ENCODE results near the gene KCNMB3. TPM values are rescaled to one million over a fixed set of nuclear protein-coding genes. Genes with fewer than 3 reads are reported as not detected.

Gene KCNMB3
- total and polyA plus RNA-seq, 2 of the 13 experiments (the other 11 are each of a cell fraction or from before 2014, with no cell fraction given) = 4.3 to 7.1 TPM

GRCh38 chr3:179260949-179261765, 10.2 kb upstream of the KCNMB3 start (continued):
- peak; percentile 65 for TF ChIP-seq YEATS4 (CRISPR knock-in tag; IDR thresholded peaks at IDR 0.05; ENCODE audit: borderline replicate concordance)
- TF ChIP-seq ATF7-NPFF (CRISPR knock-in tag; IDR thresholded peaks at IDR 0.05; ENCODE audit: low read depth) = 0 out of 2 replicates have a peak, but pooled peaks have one; percentile 60
- peak; percentile 89 for TF ChIP-seq ZNF547 (CRISPR knock-in tag; IDR thresholded peaks at IDR 0.05)
- no peak for TF ChIP-seq RARG (CRISPR knock-in tag; IDR thresholded peaks at IDR 0.05; ENCODE audit: low read depth)
- TF ChIP-seq SIX4 (CRISPR knock-in tag; IDR thresholded peaks at IDR 0.05) = no peak
- TF ChIP-seq STAG1 (CRISPR knock-in tag; IDR thresholded peaks at IDR 0.05) = no peak
- no peak; the same call in 1 of the 2 replicates for TF ChIP-seq ZNF558 (CRISPR knock-in tag; IDR thresholded peaks at IDR 0.05; ENCODE audit: borderline replicate concordance)
- TF ChIP-seq DR1 (CRISPR knock-in tag; IDR thresholded peaks at IDR 0.05) = no peak
- TF ChIP-seq PATZ1 (CRISPR knock-in tag; IDR thresholded peaks at IDR 0.05) = peak; percentile 37; the same call in 1 of the 2 replicates
- no peak for TF ChIP-seq NR0B2 (CRISPR knock-in tag; IDR thresholded peaks at IDR 0.05)
- TF ChIP-seq ZNF30 (CRISPR knock-in tag; IDR thresholded peaks at IDR 0.05) = no peak
- TF ChIP-seq ZMAT5 (CRISPR knock-in tag; IDR thresholded peaks at IDR 0.05; ENCODE audit: borderline replicate concordance, low read depth) = no peak
- 0 out of 2 replicates have a peak, but pooled peaks have one; percentile 46 for TF ChIP-seq TERF1 (CRISPR knock-in tag; IDR thresholded peaks at IDR 0.05)
- no peak for TF ChIP-seq ZHX2 (IDR thresholded peaks at IDR 0.05; ENCODE audit: low read depth)
- peak; percentile 68; the same call in 1 of the 2 replicates for TF ChIP-seq ZHX2 (CRISPR knock-in tag; IDR thresholded peaks at IDR 0.05; ENCODE audit: borderline replicate concordance)
- 0 out of 2 replicates have a peak, but pooled peaks have one; percentile 37 for TF ChIP-seq ZNF788 (CRISPR knock-in tag; IDR thresholded peaks at IDR 0.05; ENCODE audit: borderline replicate concordance)

Data from HepG2 (cell line).